ENCODE results near the gene DNAJA3.

Gene DNAJA3

DNA sequence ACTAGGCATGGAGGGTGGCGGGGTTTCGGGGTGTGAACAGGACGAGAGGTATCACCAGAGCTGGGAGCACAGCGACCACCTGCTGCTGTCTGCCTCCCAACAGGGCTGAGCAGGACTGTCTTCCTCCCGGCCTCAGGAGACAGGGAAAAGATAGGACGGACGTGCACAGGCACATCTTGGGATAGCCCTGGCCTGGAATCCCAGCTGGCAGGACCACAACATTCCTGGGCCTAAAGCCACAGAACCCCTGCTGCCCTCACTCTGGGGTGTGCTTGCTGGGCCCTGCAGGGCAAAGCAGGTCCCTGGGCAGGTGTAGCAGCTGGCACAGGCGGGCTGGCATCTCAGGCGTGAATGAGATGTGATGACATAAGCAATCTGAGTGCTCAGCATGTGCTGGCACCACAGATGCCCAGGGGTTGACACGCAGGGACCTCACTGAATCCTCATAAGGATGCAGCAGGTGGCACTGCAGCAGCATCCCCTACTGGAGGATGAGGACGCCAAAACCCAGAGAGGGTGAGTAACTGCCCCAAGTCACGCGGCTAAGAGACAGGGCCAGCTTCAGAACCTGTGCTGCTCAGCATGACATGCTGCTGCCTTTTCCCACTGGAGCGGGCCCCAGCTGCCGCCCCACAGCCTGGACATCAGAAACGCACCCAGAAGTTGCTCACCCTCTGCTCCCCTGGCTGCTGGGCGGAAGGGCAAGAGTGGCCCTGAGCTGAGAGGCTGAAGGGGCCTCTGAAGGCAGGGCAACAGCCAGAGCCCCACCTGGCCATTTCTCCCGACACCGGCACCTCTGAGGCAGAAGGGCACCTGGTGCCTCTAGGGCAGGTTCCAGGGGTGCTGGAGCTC is 16.4 kb upstream of the DNAJA3 start:
- Histone ChIP-seq H4K20me1 (ENCODE audit: insufficient read depth, low read length) (peaks cover 47% of the 10 kb centered on the region), H3K79me2 (ENCODE audit: low read length) (peaks cover 21% of the 10 kb centered on the region), H3K9me3 (ENCODE audit: insufficient read depth, low read length) (no peaks in the 10 kb centered on the region), H3K4me2 (ENCODE audit: low read length) (no peak overlapping the region), H3K4me3 (ENCODE audit: low read length) (no peak overlapping the region), H3K4me1 (ENCODE audit: low read length) (peaks cover 7% of the 10 kb centered on the region), H3K36me3 (replicated peaks; ENCODE audit: low read depth, low read length) (peaks cover 14% of the 10 kb centered on the region), H3K27me3 (ENCODE audit: low read depth, low read length) (no peaks in the 10 kb centered on the region), H2AFZ (ENCODE audit: low read depth, low read length) (no peak overlapping the region), H3K9ac (ENCODE audit: low read length) (no peak overlapping the region), H3K27ac (ENCODE audit: low read length) (no peak overlapping the region)
- TF ChIP-seq EZH2phosphoT487 (IDR thresholded peaks at IDR 0.05; ENCODE audit: low read depth), result no peak
- TF ChIP-seq, protein P1, sequence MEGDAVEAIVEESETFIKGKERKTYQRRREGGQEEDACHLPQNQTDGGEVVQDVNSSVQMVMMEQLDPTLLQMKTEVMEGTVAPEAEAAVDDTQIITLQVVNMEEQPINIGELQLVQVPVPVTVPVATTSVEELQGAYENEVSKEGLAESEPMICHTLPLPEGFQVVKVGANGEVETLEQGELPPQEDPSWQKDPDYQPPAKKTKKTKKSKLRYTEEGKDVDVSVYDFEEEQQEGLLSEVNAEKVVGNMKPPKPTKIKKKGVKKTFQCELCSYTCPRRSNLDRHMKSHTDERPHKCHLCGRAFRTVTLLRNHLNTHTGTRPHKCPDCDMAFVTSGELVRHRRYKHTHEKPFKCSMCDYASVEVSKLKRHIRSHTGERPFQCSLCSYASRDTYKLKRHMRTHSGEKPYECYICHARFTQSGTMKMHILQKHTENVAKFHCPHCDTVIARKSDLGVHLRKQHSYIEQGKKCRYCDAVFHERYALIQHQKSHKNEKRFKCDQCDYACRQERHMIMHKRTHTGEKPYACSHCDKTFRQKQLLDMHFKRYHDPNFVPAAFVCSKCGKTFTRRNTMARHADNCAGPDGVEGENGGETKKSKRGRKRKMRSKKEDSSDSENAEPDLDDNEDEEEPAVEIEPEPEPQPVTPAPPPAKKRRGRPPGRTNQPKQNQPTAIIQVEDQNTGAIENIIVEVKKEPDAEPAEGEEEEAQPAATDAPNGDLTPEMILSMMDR (IDR thresholded peaks at IDR 0.05; ENCODE audit: low read depth, low read length), result no peak

DNA sequence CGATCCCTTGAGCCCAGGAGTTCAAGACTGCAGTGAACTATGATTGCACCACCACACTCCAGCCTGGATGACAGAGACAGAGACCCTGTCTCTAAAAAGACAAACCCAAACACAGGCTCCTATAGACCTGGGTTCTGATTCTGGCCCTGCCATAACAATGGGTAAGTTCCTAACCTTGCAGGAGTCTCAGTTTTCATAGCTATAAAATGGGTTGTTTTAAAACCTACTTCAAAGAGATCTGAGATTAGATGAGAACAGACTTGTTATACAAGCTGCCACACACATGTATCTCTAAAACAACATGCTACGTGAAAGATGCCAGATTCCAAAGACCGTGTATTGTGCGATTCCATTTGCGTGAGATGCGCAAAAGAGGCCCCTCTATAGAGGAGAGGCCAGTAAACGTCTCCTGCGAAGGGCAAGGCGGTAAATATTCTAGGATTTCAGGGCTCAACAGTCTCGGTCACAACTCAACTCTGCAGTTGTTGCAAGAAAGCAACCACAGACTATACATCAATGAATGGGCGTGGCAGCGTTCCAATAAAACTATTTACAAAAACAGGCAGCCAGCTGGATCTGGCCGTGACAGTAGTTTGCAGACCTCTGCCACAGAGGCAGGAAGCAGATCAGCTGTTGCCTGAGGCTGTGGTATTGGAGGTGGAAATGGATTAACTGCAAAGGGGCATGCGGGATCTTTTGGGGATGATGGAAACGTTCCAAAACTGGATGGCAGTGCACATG is 15.2 kb upstream of the DNAJA3 start:
- Histone ChIP-seq H2AFZ (ENCODE audit: low read depth, low read length) (no peak overlapping the region), H3K9me3 (ENCODE audit: insufficient read depth, low read length) (no peaks in the 10 kb centered on the region), H3K9ac (ENCODE audit: low read length) (no peak overlapping the region), H3K36me3 (replicated peaks; ENCODE audit: low read depth, low read length) (peaks cover 14% of the 10 kb centered on the region), H3K4me1 (ENCODE audit: low read length) (peaks cover 18% of the 10 kb centered on the region), H3K79me2 (ENCODE audit: low read length) (peaks cover 33% of the 10 kb centered on the region), H3K4me3 (ENCODE audit: low read length) (no peak overlapping the region), H3K27ac (ENCODE audit: low read length) (no peak overlapping the region), H3K4me2 (ENCODE audit: low read length) (no peak overlapping the region), H3K27me3 (ENCODE audit: low read depth, low read length) (no peaks in the 10 kb centered on the region), H4K20me1 (ENCODE audit: insufficient read depth, low read length) (peaks cover 55% of the 10 kb centered on the region)
- TF ChIP-seq, protein P1 (IDR thresholded peaks at IDR 0.05; ENCODE audit: low read depth, low read length), result no peak
- TF ChIP-seq EZH2phosphoT487 (IDR thresholded peaks at IDR 0.05; ENCODE audit: low read depth), result no peak

DNA sequence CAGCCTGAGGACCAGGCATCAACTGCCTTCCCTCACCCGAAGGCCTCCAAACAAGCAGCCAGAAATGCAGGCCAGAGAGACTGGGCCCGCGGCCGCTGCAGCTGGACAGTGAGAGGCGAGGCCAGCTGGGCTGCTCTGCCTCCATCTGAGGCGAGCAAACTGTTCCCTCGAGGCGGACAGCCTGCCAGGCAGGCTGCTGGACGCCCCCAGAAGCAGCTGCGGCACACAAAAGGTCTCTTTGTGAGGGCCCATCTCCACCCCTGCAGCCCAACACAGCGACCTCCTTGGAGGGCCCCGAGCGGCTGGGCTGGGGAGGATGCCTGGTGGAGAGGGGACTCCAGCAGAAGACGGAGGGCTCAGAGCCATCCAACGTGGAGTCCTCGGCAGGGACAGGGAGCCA is 14.0 kb upstream of the DNAJA3 start:
- H3K4me2 ChIP-seq (ENCODE audit: low read length), result no peak overlapping the region
- H2AFZ ChIP-seq (ENCODE audit: low read depth, low read length), result no peak overlapping the region
- peaks cover 56% of the 10 kb centered on the region for H4K20me1 ChIP-seq (ENCODE audit: insufficient read depth, low read length)
- peaks cover 14% of the 10 kb centered on the region for H3K36me3 ChIP-seq (replicated peaks; ENCODE audit: low read depth, low read length)
- H3K9ac ChIP-seq (ENCODE audit: low read length), result no peak overlapping the region
- H3K27ac ChIP-seq (ENCODE audit: low read length), result no peak overlapping the region
- TF ChIP-seq, protein P1 (IDR thresholded peaks at IDR 0.05; ENCODE audit: low read depth, low read length), result no peak
- TF ChIP-seq EZH2phosphoT487 (IDR thresholded peaks at IDR 0.05; ENCODE audit: low read depth), result no peak
- no peaks in the 10 kb centered on the region for H3K9me3 ChIP-seq (ENCODE audit: insufficient read depth, low read length)
- H3K79me2 ChIP-seq (ENCODE audit: low read length), result peaks cover 41% of the 10 kb centered on the region
- no peaks in the 10 kb centered on the region for H3K27me3 ChIP-seq (ENCODE audit: low read depth, low read length)
- peaks cover 18% of the 10 kb centered on the region for H3K4me1 ChIP-seq (ENCODE audit: low read length)
- no peak overlapping the region for H3K4me3 ChIP-seq (ENCODE audit: low read length)

DNA sequence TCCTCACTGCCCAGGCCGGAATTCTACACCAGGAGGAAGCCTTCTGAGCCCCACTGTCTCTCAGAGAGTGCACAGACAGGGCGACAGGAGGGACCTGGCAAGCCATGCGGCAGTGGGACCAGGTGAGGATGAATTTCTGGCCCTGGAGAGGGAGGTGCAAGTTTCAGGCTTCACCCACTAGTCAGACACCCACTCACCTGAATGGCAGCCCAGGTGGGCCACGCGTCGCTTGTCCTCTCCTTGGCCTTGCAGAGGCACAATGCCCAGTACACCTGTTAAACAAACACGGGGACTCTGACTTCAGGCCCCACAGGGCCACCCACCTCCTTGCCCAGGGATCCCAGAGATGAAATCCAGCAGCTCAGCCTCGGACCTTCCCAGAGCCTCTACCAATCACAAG is 13.5 kb upstream of the DNAJA3 start:
- Histone ChIP-seq H3K27me3 (ENCODE audit: low read depth, low read length) (no peaks in the 10 kb centered on the region), H3K4me1 (ENCODE audit: low read length) (peaks cover 18% of the 10 kb centered on the region), H3K79me2 (ENCODE audit: low read length) (peaks cover 41% of the 10 kb centered on the region), H3K36me3 (replicated peaks; ENCODE audit: low read depth, low read length) (peaks cover 13% of the 10 kb centered on the region), H3K27ac (ENCODE audit: low read length) (no peak overlapping the region), H3K9ac (ENCODE audit: low read length) (no peak overlapping the region), H2AFZ (ENCODE audit: low read depth, low read length) (no peak overlapping the region), H3K9me3 (ENCODE audit: insufficient read depth, low read length) (no peaks in the 10 kb centered on the region), H3K4me3 (ENCODE audit: low read length) (no peak overlapping the region), H4K20me1 (ENCODE audit: insufficient read depth, low read length) (peaks cover 56% of the 10 kb centered on the region), H3K4me2 (ENCODE audit: low read length) (no peak overlapping the region)
- TF ChIP-seq, protein P1 (IDR thresholded peaks at IDR 0.05; ENCODE audit: low read depth, low read length), result no peak
- TF ChIP-seq EZH2phosphoT487 (IDR thresholded peaks at IDR 0.05; ENCODE audit: low read depth), result no peak
